Spinal cord (tissue), 10 donors: ENCODE measurements around the gene ARHGEF39. TPM values are rescaled to one million over a fixed set of nuclear protein-coding genes. Genes with fewer than 3 reads are reported as not detected.

Source experiments
- DNase-seq, 6 donors: peaks; one replicate each; pipeline versions ENCODE4 v3.0.0 to v3.0.0-alpha.2; 2013 to 2015; ENCODE audit warnings: low spot score in 6 of 6, low read depth in 4 of 6
- H3K27ac ChIP-seq: one replicate; pipeline ENCODE4 v1.5.1; 2013; ENCODE audit warnings: low read depth, low read length, control low read depth
- H3K27me3 ChIP-seq: one replicate; pipeline ENCODE4 v1.6.1; 2013; ENCODE audit warnings: low read length; ENCODE audit not compliant: control insufficient read depth, insufficient read depth
- H3K36me3 ChIP-seq: one replicate; pipeline ENCODE4 v1.6.1; 2013; ENCODE audit warnings: low read length; ENCODE audit not compliant: control insufficient read depth, insufficient read depth
- H3K4me1 ChIP-seq: one replicate; pipeline ENCODE4 v1.6.1; 2013; ENCODE audit warnings: low read length; ENCODE audit not compliant: control insufficient read depth, insufficient read depth
- H3K4me3 ChIP-seq: one replicate; pipeline ENCODE4 v1.5.1; 2013; ENCODE audit warnings: low read depth, low read length, control low read depth
- H3K9me3 ChIP-seq: one replicate; pipeline ENCODE4 v1.6.1; 2013; ENCODE audit warnings: low read length; ENCODE audit not compliant: control insufficient read depth, insufficient read depth
- WGBS: methylation state at CpG from one replicate; pipeline ENCODE4 v1.1.5; 2013; ENCODE audit warnings: missing lambda C conversion rate; ENCODE audit not compliant: insufficient coverage; 5-methylcytosine and 5-hydroxymethylcytosine counted together
- polyA plus RNA-seq, 2 donors: library from polyadenylated mRNA; unstranded; fragments of 120-200 nt; gene quantifications; one replicate each; pipeline ENCODE4 v1.2.1, GENCODE V29; 2013; ENCODE audit not compliant: insufficient read length in 2 of 2
- total RNA-seq, 2 donors: library from RNA; depleted of rRNA in 1 of 2; stranded (reverse); fragments of 120-200 nt in 1 of 2; fragments of >200 nt in 1 of 2; gene quantifications; one replicate each; pipeline versions ENCODE4 v1.2.3 to v1.2.4, GENCODE V29; 2013 to 2014
- donor health status: healthy.

ARHGEF39 gene
- total and polyA plus RNA-seq, 4 donors: 0.79 to 4.5 (median 2.3) TPM

GRCh38 chr9:35695943-35696401 lies 31.0 kb upstream of the ARHGEF39 start:
- Histone ChIP-seq H3K4me1 (peaks cover 7% of the 10 kb centered on the region), H3K36me3 (peaks cover 38% of the 10 kb centered on the region), H3K9me3 (no peaks in the 10 kb centered on the region), H3K4me3 (no peak overlapping the region), H3K27me3 (no peaks in the 10 kb centered on the region), H3K27ac (no peak overlapping the region)
- no peak for DNase-seq
- WGBS: 94% methylated on average over 2 of the region's 3 CpGs

- no peaks in the 10 kb centered on the region for H3K27me3 ChIP-seq
- peak overlapping the region; percentile 95 for H3K27ac ChIP-seq
- no peaks in the 10 kb centered on the region for H3K36me3 ChIP-seq
- peaks cover 22% of the 10 kb centered on the region for H3K4me1 ChIP-seq
- 72% methylated on average over 5 of the region's 13 CpGs for WGBS
- DNase-seq: no peak
- no peak overlapping the region for H3K4me3 ChIP-seq
- H3K9me3 ChIP-seq: no peaks in the 10 kb centered on the region
Measured at GRCh38 chr9:35691757-35692301, 26.8 kb upstream of the ARHGEF39 start.

- Histone ChIP-seq H3K27me3 (no peaks in the 10 kb centered on the region), H3K4me1 (peaks cover 27% of the 10 kb centered on the region), H3K27ac (peak overlapping the region; percentile 95), H3K4me3 (peak overlapping the region; percentile 88), H3K36me3 (no peaks in the 10 kb centered on the region), H3K9me3 (no peaks in the 10 kb centered on the region)
- DNase-seq: no peak
- 26% methylated on average over 9 of the region's 10 CpGs for WGBS
Measured at GRCh38 chr9:35691334-35691650, 26.3 kb upstream of the ARHGEF39 start.

- peak overlapping the region; percentile 88 for H3K4me3 ChIP-seq
- H3K27ac ChIP-seq: peak overlapping the region; percentile 95
- H3K27me3 ChIP-seq: no peaks in the 10 kb centered on the region
- under 1% methylated on average over 51 of the region's 61 CpGs for WGBS
- H3K36me3 ChIP-seq: no peaks in the 10 kb centered on the region
- H3K4me1 ChIP-seq: peaks cover 31% of the 10 kb centered on the region
- H3K9me3 ChIP-seq: no peaks in the 10 kb centered on the region
- peak in 2 of 6 donors; percentile 67 to 82 for DNase-seq
Measured at GRCh38 chr9:35690614-35691333, 25.8 kb upstream of the ARHGEF39 start.

- Histone ChIP-seq H3K9me3 (no peaks in the 10 kb centered on the region), H3K36me3 (peaks cover 4% of the 10 kb centered on the region), H3K27me3 (no peaks in the 10 kb centered on the region), H3K4me1 (peaks cover 34% of the 10 kb centered on the region), H3K4me3 (peak overlapping the region; percentile 88), H3K27ac (peak overlapping the region; percentile 95)
- DNase-seq: peak in 1 of 6 donors; percentile 48
- whole genome bisulfite sequencing: 0% methylated on average over 21 of the region's 21 CpGs
Measured at GRCh38 chr9:35690294-35690613, 25.3 kb upstream of the ARHGEF39 start.

GRCh38 chr9:35689542-35690293 lies 24.7 kb upstream of the ARHGEF39 start, which contains the start of gene TPM2:
Gene TPM2, minus strand, starts transcription at chr9:35689925. Its CDS starts 108 bp downstream, at chr9:35689817.
- Histone ChIP-seq H3K4me1 (peaks cover 34% of the 10 kb centered on the region), H3K4me3 (peak within 1 kb of the TSS; percentile 88), H3K27me3 (no peaks in the 10 kb centered on the region), H3K27ac (peak within 1 kb of the TSS; percentile 95), H3K9me3 (no peaks in the 10 kb centered on the region), H3K36me3 (peaks cover 9% of the 10 kb centered on the region)
- 9% methylated on average over 57 of the region's 61 CpGs for WGBS
- DNase-seq: peak in 1 of 6 donors; percentile 45

GRCh38 chr9:35688558-35689541 lies 23.9 kb upstream of the ARHGEF39 start:
- 60% methylated on average over 11 of the region's 12 CpGs for WGBS
- peaks cover 34% of the 10 kb centered on the region for H3K4me1 ChIP-seq

GRCh38 chr9:35687972-35688557 lies 23.1 kb upstream of the ARHGEF39 start:
- H3K4me3 ChIP-seq: no peak overlapping the region
- H3K4me1 ChIP-seq: peaks cover 34% of the 10 kb centered on the region
- H3K27me3 ChIP-seq: no peaks in the 10 kb centered on the region
- no peak for DNase-seq
- H3K36me3 ChIP-seq: peaks cover 13% of the 10 kb centered on the region
- WGBS: no CpG with 5 or more reads among the region's 2 CpGs
- no peaks in the 10 kb centered on the region for H3K9me3 ChIP-seq
- no peak overlapping the region for H3K27ac ChIP-seq

More at GRCh38 chr9:35688558-35689541, 23.9 kb upstream of the ARHGEF39 start:
- Histone ChIP-seq H3K4me3 (peak overlapping the region; percentile 88), H3K36me3 (peaks cover 13% of the 10 kb centered on the region), H3K9me3 (no peaks in the 10 kb centered on the region), H3K27ac (peak overlapping the region; percentile 95), H3K27me3 (no peaks in the 10 kb centered on the region)
- DNase-seq: no peak

GRCh38 chr9:35687306-35687705 lies 22.3 kb upstream of the ARHGEF39 start:
- H3K9me3 ChIP-seq: no peaks in the 10 kb centered on the region
- H3K27me3 ChIP-seq: no peaks in the 10 kb centered on the region
- H3K27ac ChIP-seq: no peak overlapping the region
- peaks cover 34% of the 10 kb centered on the region for H3K4me1 ChIP-seq
- DNase-seq: no peak
- WGBS: no CpG with 5 or more reads among the region's 2 CpGs
- H3K4me3 ChIP-seq: no peak overlapping the region
- peaks cover 16% of the 10 kb centered on the region for H3K36me3 ChIP-seq
